Measurements from ENCODE around the gene PNPLA2.

The PNPLA2 gene

DNA sequence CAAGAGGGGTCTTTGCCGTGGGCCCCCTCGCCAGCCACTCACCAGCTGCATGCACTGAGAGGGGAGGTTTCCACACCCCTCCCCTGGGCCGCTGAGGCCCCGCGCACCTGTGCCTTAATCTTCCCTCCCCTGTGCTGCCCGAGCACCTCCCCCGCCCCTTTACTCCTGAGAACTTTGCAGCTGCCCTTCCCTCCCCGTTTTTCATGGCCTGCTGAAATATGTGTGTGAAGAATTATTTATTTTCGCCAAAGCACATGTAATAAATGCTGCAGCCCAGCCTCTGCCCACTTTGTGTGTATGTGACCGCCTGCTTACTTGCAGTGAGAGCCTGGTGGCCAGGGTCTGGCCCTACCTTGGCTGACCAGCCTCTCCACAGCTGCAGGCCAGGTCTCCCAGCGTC is 6.2 kb downstream of the PNPLA2 start:
- DNase-seq (ENCODE audit: extremely low read depth, low read depth): no peak
- TF ChIP-seq CTCF (IDR thresholded peaks at IDR 0.05; ENCODE audit: low read depth, low read length): no peak

DNA sequence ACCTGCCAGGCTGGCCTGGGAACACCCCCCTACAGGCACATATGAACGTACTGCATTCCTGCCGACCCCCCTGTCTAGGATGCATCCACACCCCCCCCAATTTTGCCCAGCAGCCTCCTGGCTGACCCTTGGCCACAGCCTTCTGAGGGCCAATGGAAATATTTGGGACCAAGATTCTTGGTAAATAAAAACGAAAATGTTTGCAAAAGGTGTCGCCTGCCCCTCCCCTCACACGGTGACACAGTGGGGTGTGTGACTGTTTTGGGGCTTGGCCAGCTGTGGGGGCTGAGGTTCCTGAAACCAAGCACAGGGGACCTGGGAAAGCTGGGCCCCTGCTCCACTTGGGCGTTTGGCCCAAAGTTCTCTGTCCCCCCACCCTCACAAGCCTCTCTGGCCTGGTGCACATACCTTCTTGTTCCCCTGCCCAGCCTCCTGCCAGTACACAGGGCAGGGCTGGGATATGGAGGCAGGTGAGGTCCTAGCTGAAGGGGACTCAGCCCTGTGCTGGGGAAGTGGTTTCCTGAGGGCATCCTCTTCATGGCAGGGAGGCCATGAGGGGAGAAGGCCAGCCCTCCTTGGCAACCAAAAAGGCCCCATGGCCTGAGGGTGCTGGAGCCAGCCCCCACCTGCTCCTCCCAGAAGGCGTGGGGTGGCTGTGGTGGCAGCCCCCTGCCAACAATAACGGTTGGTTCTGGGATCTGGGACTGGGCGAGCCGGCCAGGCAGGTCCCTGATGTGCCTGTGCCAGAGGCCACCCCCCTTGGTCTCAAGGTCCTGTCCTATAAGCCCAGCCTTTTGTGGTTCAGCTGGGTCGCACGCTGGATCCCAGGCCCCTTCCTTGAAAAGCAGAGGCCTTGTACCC is 6.9 kb downstream of the PNPLA2 start:
- DNase-seq (ENCODE audit: extremely low read depth, low read depth): no peak
- no peak for TF ChIP-seq CTCF (IDR thresholded peaks at IDR 0.05; ENCODE audit: low read depth, low read length)

- no peak for TF ChIP-seq CTCF (IDR thresholded peaks at IDR 0.05; ENCODE audit: low read depth, low read length)
- DNase-seq (ENCODE audit: extremely low read depth, low read depth): no peak
These were observed 7.5 kb downstream of the PNPLA2 start for GRCh38 chr11:826227-826621.

- no peak for DNase-seq (ENCODE audit: extremely low read depth, low read depth)
- TF ChIP-seq CTCF (IDR thresholded peaks at IDR 0.05; ENCODE audit: low read depth, low read length): no peak
These were observed 8.1 kb downstream of the PNPLA2 start for GRCh38 chr11:826836-827145.

DNA sequence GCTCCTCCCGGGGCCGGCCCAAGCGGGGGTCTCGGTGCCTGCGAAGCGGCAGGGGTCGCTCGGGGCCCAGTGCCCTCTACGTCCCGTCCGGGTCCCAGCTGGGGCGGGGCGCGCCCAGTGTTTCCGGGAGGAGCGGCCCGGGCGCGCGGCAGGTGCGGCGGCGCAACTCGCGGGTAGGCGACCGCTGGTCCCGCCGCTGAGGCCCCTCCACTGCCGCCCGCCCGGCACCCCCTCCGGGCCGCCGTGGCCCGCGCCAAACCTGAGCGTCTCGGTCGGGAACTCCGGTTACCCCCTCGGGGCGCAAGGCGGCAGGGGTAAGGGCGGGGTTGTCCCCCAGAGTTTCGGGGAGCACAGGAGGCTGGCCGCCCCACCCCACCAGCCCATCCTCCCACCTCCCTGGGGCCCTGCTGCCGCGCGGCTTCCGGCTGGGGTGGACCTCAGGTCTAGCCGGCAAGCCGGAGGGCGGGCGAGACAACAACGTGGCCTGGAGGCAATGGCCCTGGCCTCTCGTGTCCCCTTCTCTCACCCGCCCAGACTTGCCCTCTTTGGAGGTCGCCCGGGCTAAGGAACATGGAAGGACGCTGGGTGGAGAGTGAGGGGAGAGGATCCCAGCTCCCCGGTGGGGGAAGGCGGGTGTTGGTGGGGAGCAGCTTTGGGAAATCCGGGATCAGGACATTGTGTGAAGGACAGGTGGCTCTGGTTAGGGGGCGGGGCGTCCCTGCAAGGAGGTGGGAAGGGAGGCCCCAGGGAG is 8.6 kb downstream of the PNPLA2 start:
- no peak for TF ChIP-seq CTCF (IDR thresholded peaks at IDR 0.05; ENCODE audit: low read depth, low read length)
- DNase-seq (ENCODE audit: extremely low read depth, low read depth): no peak

- no peak for DNase-seq (ENCODE audit: extremely low read depth, low read depth)
- no peak for TF ChIP-seq CTCF (IDR thresholded peaks at IDR 0.05; ENCODE audit: low read depth, low read length)
These were observed 9.1 kb downstream of the PNPLA2 start, which contains the start of gene CRACR2B for GRCh38 chr11:827897-828192. TSS of gene CRACR2B (plus strand) at chr11:827919. CDS start at chr11:828608, 689 bp downstream.

DNA sequence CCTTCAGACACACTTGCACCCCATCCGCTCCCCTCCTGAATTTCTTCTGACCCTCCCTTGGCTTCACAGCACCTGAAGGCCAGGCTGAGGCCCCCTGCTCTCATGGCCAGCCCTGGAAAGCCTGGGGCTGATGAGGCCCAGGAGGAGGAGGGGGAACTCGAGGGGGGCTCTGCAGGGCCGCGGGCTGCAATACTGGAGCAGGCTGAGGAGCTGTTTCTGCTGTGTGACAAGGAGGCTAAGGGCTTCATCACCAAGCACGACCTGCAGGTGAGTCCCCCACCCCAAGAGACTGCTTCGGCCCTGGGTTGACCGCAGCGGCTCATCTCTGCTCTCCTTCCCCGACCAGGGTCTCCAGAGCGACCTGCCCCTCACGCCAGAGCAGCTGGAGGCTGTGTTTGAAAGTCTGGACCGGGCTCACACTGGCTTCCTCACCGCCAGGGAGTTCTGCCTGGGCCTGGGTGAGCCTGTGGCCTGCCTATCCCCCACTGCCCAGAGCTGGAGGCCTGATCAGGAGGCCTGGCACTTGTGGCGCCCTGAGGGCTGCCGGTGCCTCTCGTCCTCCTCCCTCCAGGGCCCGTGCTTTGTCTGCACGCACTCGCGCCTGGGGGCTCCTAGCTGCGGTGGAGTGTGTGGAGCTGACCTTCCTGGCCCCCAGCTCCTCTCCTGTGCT is 9.9 kb downstream of the PNPLA2 start:
- TF ChIP-seq CTCF (IDR thresholded peaks at IDR 0.05; ENCODE audit: low read depth, low read length): no peak
- no peak for DNase-seq (ENCODE audit: extremely low read depth, low read depth)
